ENCODE measurements around the gene CRACR2A. TPM values are rescaled to one million over a fixed set of nuclear protein-coding genes. Genes with fewer than 3 reads are reported as not detected.

CRACR2A gene
- total RNA-seq, 2 experiments from 2014 or later: 28.2 to 31.1 TPM

- Histone ChIP-seq H4K20me1 (ENCODE audit: insufficient read depth, low read length) (no peaks in the 10 kb centered on the region; the same call in 1 of the 2 replicates), H3K9me3 (ENCODE audit: low read length) (no peaks in the 10 kb centered on the region), H3K79me2 (ENCODE audit: insufficient read depth, low read depth, low read length) (peaks cover 6% of the 10 kb centered on the region), H3K4me1 (ENCODE audit: insufficient read depth, low read length, poor library complexity, severe bottlenecking) (no peaks in the 10 kb centered on the region), H3K36me3 (ENCODE audit: insufficient read depth, low read length) (peaks cover 63% of the 10 kb centered on the region), H2AFZ (ENCODE audit: low read length) (no peak overlapping the region), H3K4me2 (ENCODE audit: low read length) (no peak overlapping the region), H3K9me2 (ENCODE audit: insufficient read depth, low read length) (no peaks in the 10 kb centered on the region), H3K4me3 (ENCODE audit: low read depth, low read length, poor library complexity, severe bottlenecking) (no peak overlapping the region), H3K27ac (ENCODE audit: low read depth, low read length, poor library complexity, severe bottlenecking) (no peak overlapping the region)
- no peak for DNase-seq (ENCODE audit: low spot score)
- intact Hi-C loops (cut with micrococcal nuclease; ENCODE audit: unreplicated experiment): no loop called here
- POLR2A ChIA-PET: no interaction called here
- CTCF ChIA-PET (ENCODE audit: unreplicated experiment): no interaction called here
- BruUV-seq (replicated peaks): no TSS peak
- TF ChIP-seq CTCF (conservative IDR thresholded peaks at IDR 0.05; ENCODE audit: low read length) (no peak), EZH2phosphoT487 (IDR thresholded peaks at IDR 0.05; ENCODE audit: borderline replicate concordance, low read depth, low read length) (no peak)
Measured at GRCh38 chr12:3735432-3735831, 17.5 kb downstream of the CRACR2A start.

DNA sequence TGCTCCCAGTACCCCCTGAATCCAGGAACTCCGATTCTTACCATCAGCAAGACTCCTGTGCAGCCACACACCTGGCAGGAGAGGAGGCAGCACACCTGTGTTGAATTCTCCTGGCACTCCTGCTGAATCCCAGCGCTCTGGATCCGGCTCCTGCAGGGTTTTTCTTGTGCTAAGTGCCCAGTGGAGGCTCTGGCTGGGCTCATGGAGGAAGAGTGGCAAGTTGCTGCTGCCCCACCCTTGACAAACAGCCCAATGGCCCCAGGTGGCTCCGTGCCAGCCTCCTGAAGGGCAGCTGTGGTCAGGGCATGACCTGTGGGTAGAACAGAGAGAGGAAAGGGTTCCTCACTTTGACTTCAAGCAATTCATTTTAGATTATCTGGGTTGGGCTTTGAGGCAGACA is 20.0 kb downstream of the CRACR2A start:
- CTCF ChIA-PET (ENCODE audit: unreplicated experiment): no interaction called here

More for the DNA sequence above, 20.0 kb downstream of the CRACR2A start:
- H4K20me1 ChIP-seq (ENCODE audit: insufficient read depth, low read length): no peaks in the 10 kb centered on the region
- H3K9me2 ChIP-seq (ENCODE audit: insufficient read depth, low read length): no peaks in the 10 kb centered on the region
- H2AFZ ChIP-seq (ENCODE audit: low read length): no peak overlapping the region
- POLR2A ChIA-PET: no interaction called here
- H3K4me1 ChIP-seq (ENCODE audit: insufficient read depth, low read length, poor library complexity, severe bottlenecking): no peaks in the 10 kb centered on the region
- no peaks in the 10 kb centered on the region for H3K9me3 ChIP-seq (ENCODE audit: low read length)
- no peak overlapping the region for H3K4me2 ChIP-seq (ENCODE audit: low read length)
- no peak overlapping the region for H3K27ac ChIP-seq (ENCODE audit: low read depth, low read length, poor library complexity, severe bottlenecking)
- H3K4me3 ChIP-seq (ENCODE audit: low read depth, low read length, poor library complexity, severe bottlenecking): no peak overlapping the region
- peaks cover 2% of the 10 kb centered on the region for H3K79me2 ChIP-seq (ENCODE audit: insufficient read depth, low read depth, low read length)
- DNase-seq (ENCODE audit: low spot score): no peak
- peaks cover 70% of the 10 kb centered on the region for H3K36me3 ChIP-seq (ENCODE audit: insufficient read depth, low read length)
- TF ChIP-seq EZH2phosphoT487 (IDR thresholded peaks at IDR 0.05; ENCODE audit: borderline replicate concordance, low read depth, low read length) (no peak), CTCF (conservative IDR thresholded peaks at IDR 0.05; ENCODE audit: low read length) (no peak)
- BruUV-seq (replicated peaks): no TSS peak
- intact Hi-C loops (cut with micrococcal nuclease; ENCODE audit: unreplicated experiment): no loop called here
